CD14-positive monocyte (primary cell): Measurements from ENCODE around the gene ARVCF. TPM values are rescaled to one million over a fixed set of nuclear protein-coding genes. Genes with fewer than 3 reads are reported as not detected.
A peak's percentile ranks its signal among the peaks of the same experiment; 100 is the strongest.

Experiments used
- DNase-seq, 3 donors: peaks; one replicate each; pipeline ENCODE4 v3.0.0-alpha.2; 2011 to 2022
- H2AFZ ChIP-seq: 2 replicates; pipeline ENCODE4 v1.6.0; 2012; ENCODE audit warnings: mild to moderate bottlenecking, low read depth, low read length, inconsistent platforms; ENCODE audit not compliant: insufficient read depth, poor library complexity, severe bottlenecking
- H3K27ac ChIP-seq, 2 donors: 1 replicate in 1 of 2; 2 replicates in 1 of 2; pipeline ENCODE4 v1.5.1; 2012 to 2013; ENCODE audit warnings: low read length in 2 of 2, control low read depth in 1 of 2, inconsistent platforms in 1 of 2, low read depth in 1 of 2, mild to moderate bottlenecking in 1 of 2
- H3K27me3 ChIP-seq, 2 donors: one replicate each; pipeline versions ENCODE4 v1.6.0 to v1.6.1; 2011 to 2013; ENCODE audit warnings: low read length in 2 of 2; ENCODE audit not compliant: control insufficient read depth in 2 of 2, insufficient read depth in 2 of 2
- H3K36me3 ChIP-seq, 2 donors: replicated peaks in 1 of 2; 1 replicate in 1 of 2; 2 replicates in 1 of 2; pipeline versions ENCODE4 v1.5.1 to v1.6.1; 2012 to 2013; ENCODE audit warnings: low read length in 2 of 2, control low read depth in 1 of 2, inconsistent platforms in 1 of 2, mild to moderate bottlenecking in 1 of 2; ENCODE audit not compliant: insufficient read depth in 2 of 2, control insufficient read depth in 1 of 2
- H3K4me1 ChIP-seq, 2 donors: 1 replicate in 1 of 2; 2 replicates in 1 of 2; pipeline versions ENCODE4 v1.5.1 to v1.6.1; 2012 to 2013; ENCODE audit warnings: low read length in 2 of 2, control low read depth in 1 of 2, inconsistent platforms in 1 of 2, mild to moderate bottlenecking in 1 of 2, moderate library complexity in 1 of 2; ENCODE audit not compliant: insufficient read depth in 2 of 2, control insufficient read depth in 1 of 2
- H3K4me2 ChIP-seq: replicated peaks from 2 replicates; pipeline ENCODE3; 2012; ENCODE audit warnings: low read length, moderate library complexity, mild to moderate bottlenecking; ENCODE audit not compliant: poor library complexity, severe bottlenecking; ENCODE audit errors: extremely low read depth
- H3K4me3 ChIP-seq, 3 experiments: fragments of 200-600 bp in 1 of 3; sonication (generic) in 1 of 3; replicated peaks in 1 of 3; 1 replicate in 2 of 3; 2 replicates in 1 of 3; pipeline ENCODE4 v1.5.1; 2011 to 2013; ENCODE audit warnings: low read length in 3 of 3, mild to moderate bottlenecking in 3 of 3, control low read depth in 2 of 3, low read depth in 2 of 3, inconsistent platforms in 1 of 3, moderate library complexity in 1 of 3
- H3K79me2 ChIP-seq: 2 replicates; pipeline ENCODE4 v1.6.0; 2012; ENCODE audit warnings: mild to moderate bottlenecking, control low read depth, inconsistent platforms, low read length, moderate library complexity; ENCODE audit not compliant: insufficient read depth
- H3K9ac ChIP-seq: 2 replicates; pipeline ENCODE4 v1.6.0; 2017; ENCODE audit warnings: low read length, mild to moderate bottlenecking; ENCODE audit not compliant: insufficient read depth, poor library complexity, severe bottlenecking
- H3K9me3 ChIP-seq, 2 donors: replicated peaks in 1 of 2; 1 replicate in 1 of 2; 2 replicates in 1 of 2; pipeline versions ENCODE4 v1.5.1 to v1.6.1; 2012 to 2013; ENCODE audit warnings: low read length in 2 of 2, control low read depth in 1 of 2; ENCODE audit not compliant: control insufficient read depth in 1 of 2, insufficient read depth in 1 of 2
- H4K20me1 ChIP-seq: 2 replicates; pipeline ENCODE4 v1.6.0; 2012; ENCODE audit warnings: mild to moderate bottlenecking, low read length, control low read depth, moderate library complexity; ENCODE audit not compliant: insufficient read depth
- H3K27ac Mint-ChIP-seq, 7 donors: one replicate each; pipeline ENCODE4 v1.8.0; 2020; ENCODE audit warnings: mild to moderate bottlenecking in 7 of 7, mixed read lengths in 7 of 7, moderate library complexity in 6 of 7, inconsistent platforms in 2 of 7
- H3K27me3 Mint-ChIP-seq, 3 donors: one replicate each; pipeline ENCODE4 v1.8.0; 2021 to 2022; ENCODE audit warnings: low read depth in 3 of 3, mild to moderate bottlenecking in 3 of 3, mixed read lengths in 3 of 3, moderate library complexity in 3 of 3, inconsistent platforms in 1 of 3
- H3K36me3 Mint-ChIP-seq, 2 donors: one replicate each; pipeline ENCODE4 v1.8.0; 2020; ENCODE audit warnings: mixed read lengths in 2 of 2, inconsistent platforms in 1 of 2, mild to moderate bottlenecking in 1 of 2
- H3K4me1 Mint-ChIP-seq: one replicate; pipeline ENCODE4 v1.8.0; 2020; ENCODE audit warnings: mild to moderate bottlenecking, mixed read lengths
- H3K4me3 Mint-ChIP-seq, 2 donors: one replicate each; pipeline ENCODE4 v1.8.0; 2020; ENCODE audit warnings: mild to moderate bottlenecking in 2 of 2, mixed read lengths in 2 of 2, moderate library complexity in 1 of 2
- H3K9me3 Mint-ChIP-seq, 7 donors: one replicate each; pipeline ENCODE4 v1.8.0; 2020 to 2022; ENCODE audit warnings: mixed read lengths in 7 of 7, mild to moderate bottlenecking in 6 of 7, moderate library complexity in 6 of 7, inconsistent platforms in 2 of 7
- CTCF ChIP-seq: fragments of 200-600 bp; IDR thresholded peaks from one replicate; pipeline ENCODE4 v1.8.0; 2022; ENCODE audit warnings: antibody characterized with exemption, mild to moderate bottlenecking
- WGBS: methylation state at CpG from one replicate; pipeline ENCODE4 v1.1.5; 2013; ENCODE audit warnings: missing lambda C conversion rate; ENCODE audit not compliant: insufficient coverage; 5-methylcytosine and 5-hydroxymethylcytosine counted together
- intact Hi-C, 2 donors: fragments of 100-400 bp; cut with micrococcal nuclease; formaldehyde crosslinking; loops; one replicate each; pipeline versions ENCODE4 v1.15.0 to v1.15.1; 2023
- polyA plus RNA-seq, 3 donors: library from polyadenylated mRNA; depleted of rRNA in 1 of 3; unstranded in 2 of 3; stranded (reverse) in 1 of 3; fragments of 300-500 nt in 2 of 3; fragments of >200 nt in 1 of 3; fragmentation: Illumina TruSeq in 2 of 3; gene quantifications; 1 replicate in 2 of 3; 2 replicates in 1 of 3; pipeline ENCODE4 v1.2.3, GENCODE V29; 2012 to 2021

ARVCF gene
- polyA plus RNA-seq, 3 donors, result 0.31 to 2.6 (median 0.44) TPM

DNA sequence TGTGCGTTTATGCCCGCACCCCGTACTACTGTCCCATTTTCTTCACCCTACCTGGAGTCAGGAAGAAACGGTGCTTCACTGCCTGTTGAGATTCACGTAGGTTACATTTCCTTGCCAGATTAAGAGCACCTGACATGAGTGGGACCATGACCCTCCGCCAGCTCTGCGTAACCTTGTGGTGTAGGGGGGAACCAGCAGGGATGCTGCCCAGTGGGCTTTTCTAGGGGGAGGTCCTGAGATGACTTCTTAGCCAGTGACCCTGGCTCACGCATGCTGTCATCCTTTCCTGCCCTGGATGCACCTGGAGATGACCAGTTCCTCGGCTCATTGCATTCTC lies 967 bp upstream of the ARVCF start:
- Histone ChIP-seq H3K36me3 (no peaks in the 10 kb centered on the region), H3K27ac (no peak overlapping the region), H3K27me3 (peaks cover 17 to 37% of the 10 kb centered on the region in 2 donors), H3K4me1 (peaks cover 24 to 37% of the 10 kb centered on the region in 2 donors), H3K9ac (no peak overlapping the region), H3K4me3 (peak overlapping the region in 1 of 3 experiments; percentile 79), H3K79me2 (peaks cover 17% of the 10 kb centered on the region), H2AFZ (no peak overlapping the region), H3K4me2 (peak overlapping the region; percentile 84), H3K9me3 (peaks cover 0 to 6% of the 10 kb centered on the region in 2 donors), H4K20me1 (peaks cover 16% of the 10 kb centered on the region)
- DNase-seq, result no peak
- Mint-ChIP-seq H3K4me1 (peaks cover 23% of the 10 kb centered on the region), H3K36me3 (no peaks in the 10 kb centered on the region), H3K27me3 (peaks cover 37 to 53% (median 45%) of the 10 kb centered on the region in 3 donors), H3K9me3 (peaks cover 0 to 8% (median 0%) of the 10 kb centered on the region in 7 donors), H3K27ac (no peak overlapping the region), H3K4me3 (peak overlapping the region; percentile 85 to 94)
- 11% methylated on average over 3 of the region's 9 CpGs for WGBS
- intact Hi-C loops, result loop anchor here in 1 of 2 donors (5.0 to 10.0 kb wide), 2 partner anchors 163 to 540 kb away; partner anchors contain the start of genes CDC45, GNB1L, RTL10 and UFD1
- TF ChIP-seq CTCF, result no peak

GRCh38 chr22:20015971-20016733 lies 471 bp downstream of the ARVCF start:
- H3K27me3 Mint-ChIP-seq, result peaks cover 35 to 53% (median 43%) of the 10 kb centered on the region in 3 donors
- peaks cover 0 to 8% (median 0%) of the 10 kb centered on the region in 7 donors for H3K9me3 Mint-ChIP-seq
- Histone ChIP-seq H3K4me2 (peak overlapping the region; percentile 84), H3K27ac (no peak overlapping the region), H3K4me1 (peaks cover 11 to 23% of the 10 kb centered on the region in 2 donors), H3K9ac (peak overlapping the region; percentile 37), H3K79me2 (peaks cover 2% of the 10 kb centered on the region), H3K36me3 (no peaks in the 10 kb centered on the region), H4K20me1 (peaks cover 2% of the 10 kb centered on the region), H3K9me3 (peaks cover 0 to 6% of the 10 kb centered on the region in 2 donors), H2AFZ (peak overlapping the region; percentile 84), H3K27me3 (peaks cover 17 to 37% of the 10 kb centered on the region in 2 donors), H3K4me3 (peak overlapping the region; percentile 38 to 79 (median 53))
- no peak for TF ChIP-seq CTCF
- intact Hi-C loops, result loop anchor here in 1 of 2 donors (5.0 to 10.0 kb wide), 2 partner anchors 161 to 539 kb away; partner anchors contain the start of genes CDC45, GNB1L, RTL10 and UFD1
- H3K36me3 Mint-ChIP-seq, result no peaks in the 10 kb centered on the region
- 2% methylated on average over 101 of the region's 101 CpGs for WGBS
- peaks cover 13% of the 10 kb centered on the region for H3K4me1 Mint-ChIP-seq
- peak overlapping the region; percentile 16 to 57 for H3K4me3 Mint-ChIP-seq
- H3K27ac Mint-ChIP-seq, result no peak overlapping the region
- DNase-seq, result no peak
